Neural cell (in vitro differentiated cells): Measurements from ENCODE around the gene BGN. TPM values are rescaled to one million over a fixed set of nuclear protein-coding genes. Genes with fewer than 3 reads are reported as not detected.

Experiments
- H2AFZ ChIP-seq: fragments of 200-600, 300-800 bp; sonication (generic), shearing (Covaris generic); 2 replicates; pipeline ENCODE4 v1.6.0; 2014; ENCODE audit warnings: low read depth, mild to moderate bottlenecking, antibody characterized with exemption, low read length, moderate library complexity
- H3F3A ChIP-seq: fragments of 200-600 bp; shearing (Covaris generic); 2 replicates; pipeline ENCODE4 v1.6.1; 2016; ENCODE audit warnings: mild to moderate bottlenecking, moderate library complexity, mixed read lengths, antibody characterized with exemption, low read length; ENCODE audit not compliant: insufficient read depth, poor library complexity, severe bottlenecking
- H3K27ac ChIP-seq: fragments of 200-600, 300-800 bp; sonication (generic), shearing (Covaris generic); 2 replicates; pipeline ENCODE4 v1.5.1; 2014; ENCODE audit warnings: mild to moderate bottlenecking, low read length, moderate library complexity
- H3K27me3 ChIP-seq: fragments of 300-800, 200-600 bp; sonication (generic), shearing (Covaris generic); 2 replicates; pipeline ENCODE4 v1.6.0; 2014; ENCODE audit warnings: mild to moderate bottlenecking, low read depth, low read length, moderate library complexity; ENCODE audit not compliant: insufficient read depth
- H3K36me3 ChIP-seq: fragments of 300-800, 200-600 bp; sonication (generic), shearing (Covaris generic); 2 replicates; pipeline ENCODE4 v1.5.1; 2014; ENCODE audit warnings: mild to moderate bottlenecking, antibody characterized with exemption, low read length, moderate library complexity; ENCODE audit not compliant: insufficient read depth
- H3K4me2 ChIP-seq: fragments of 300-800, 200-600 bp; sonication (generic), shearing (Covaris generic); 2 replicates; pipeline ENCODE4 v1.6.0; 2014; ENCODE audit warnings: mild to moderate bottlenecking, low read length
- H3K4me3 ChIP-seq: fragments of 300-800, 200-600 bp; sonication (generic), shearing (Covaris generic); 2 replicates; pipeline ENCODE4 v1.5.1; 2014; ENCODE audit warnings: mild to moderate bottlenecking, low read length, moderate library complexity
- H3K79me2 ChIP-seq: fragments of 200-600 bp; shearing (Covaris generic); replicated peaks from 2 replicates; pipeline ENCODE4 v1.6.0; 2014; ENCODE audit warnings: mild to moderate bottlenecking, low read length, moderate library complexity; ENCODE audit not compliant: insufficient read depth
- H3K9ac ChIP-seq: fragments of 300-800, 200-600 bp; sonication (generic), shearing (Covaris generic); 2 replicates; pipeline ENCODE4 v1.6.1; 2016; ENCODE audit warnings: mild to moderate bottlenecking, low read length, mixed read lengths
- H3K9me2 ChIP-seq: fragments of 200-600 bp; shearing (Covaris generic); 2 replicates; pipeline ENCODE4 v1.6.1; 2016; ENCODE audit warnings: mild to moderate bottlenecking, low read length, mixed read lengths; ENCODE audit not compliant: insufficient read depth
- H3K9me3 ChIP-seq: fragments of 200-600, 300-800 bp; sonication (generic), shearing (Covaris generic); 2 replicates; pipeline ENCODE4 v1.6.1; 2016; ENCODE audit warnings: mild to moderate bottlenecking, mixed run types, low read length, moderate library complexity, mixed read lengths
- H4K20me1 ChIP-seq: fragments of 200-600 bp; shearing (Covaris generic); 2 replicates; pipeline ENCODE4 v1.6.1; 2016; ENCODE audit warnings: mild to moderate bottlenecking, mixed run types; ENCODE audit not compliant: insufficient read depth
- CTCF ChIP-seq: fragments of 450-650 bp; IDR thresholded peaks from 2 replicates; pipeline ENCODE4 v1.5.1; 2014; ENCODE audit warnings: antibody characterized with exemption, mild to moderate bottlenecking, moderate library complexity; ENCODE audit not compliant: poor library complexity, severe bottlenecking
- EP300 ChIP-seq: fragments of 450-650 bp; conservative IDR thresholded peaks from 2 replicates; pipeline ENCODE4 v1.6.1; 2014; ENCODE audit warnings: antibody characterized with exemption, mild to moderate bottlenecking, moderate library complexity; ENCODE audit not compliant: poor library complexity, severe bottlenecking
- EZH2 ChIP-seq: fragments of 200-600, 300-800 bp; shearing (Covaris generic), sonication (generic); IDR thresholded peaks from 2 replicates; pipeline ENCODE4 v1.6.1; 2014; ENCODE audit warnings: antibody characterized with exemption, low read length, borderline replicate concordance, mild to moderate bottlenecking; ENCODE audit not compliant: insufficient read depth, poor library complexity, severe bottlenecking
- MXI1 ChIP-seq: fragments of 450-650 bp; conservative IDR thresholded peaks from 2 replicates; pipeline ENCODE4 v1.6.1; 2014; ENCODE audit warnings: antibody characterized with exemption, mild to moderate bottlenecking; ENCODE audit not compliant: poor library complexity, severe bottlenecking
- POLR2AphosphoS5 ChIP-seq: IDR thresholded peaks from 2 replicates; pipeline ENCODE4 v1.6.1; 2012
- RAD21 ChIP-seq: fragments of 450-650 bp; conservative IDR thresholded peaks from 2 replicates; pipeline ENCODE4 v1.6.1; 2014; ENCODE audit warnings: antibody characterized with exemption, mild to moderate bottlenecking, moderate library complexity
- REST ChIP-seq: IDR thresholded peaks from 2 replicates; pipeline ENCODE4 v1.6.1; 2012; ENCODE audit warnings: borderline replicate concordance
- SMC3 ChIP-seq: fragments of 450-650 bp; conservative IDR thresholded peaks from 2 replicates; pipeline ENCODE4 v1.6.1; 2014; ENCODE audit warnings: antibody characterized with exemption, mild to moderate bottlenecking, moderate library complexity; ENCODE audit not compliant: poor library complexity
- TAF1 ChIP-seq: IDR thresholded peaks from 2 replicates; pipeline ENCODE4 v1.6.1; 2012; ENCODE audit warnings: low read depth
- polyA plus RNA-seq: library from polyadenylated mRNA; depleted of rRNA; stranded (reverse); fragments of >200 nt; gene quantifications from 2 replicates; pipeline ENCODE4 v1.2.3, GENCODE V29; 2014

The BGN gene
- polyA plus RNA-seq, 1 donor from 2014 or later: not detected

GRCh38 chrX:153486171-153486570, 8.6 kb upstream of the BGN start:
- no peaks in the 10 kb centered on the region for H3K9me3 ChIP-seq
- H3K9ac ChIP-seq: no peak overlapping the region
- H3K36me3 ChIP-seq: no peaks in the 10 kb centered on the region
- H3K79me2 ChIP-seq: no peaks in the 10 kb centered on the region
- no peak overlapping the region for H3K27ac ChIP-seq
- H3K27me3 ChIP-seq: no peaks in the 10 kb centered on the region
- no peaks in the 10 kb centered on the region for H3F3A ChIP-seq
- TF ChIP-seq REST: no peak
- TF ChIP-seq CTCF: no peak
- TF ChIP-seq RAD21: no peak
- TF ChIP-seq EP300: no peak
- TF ChIP-seq SMC3: no peak
- TF ChIP-seq POLR2AphosphoS5: no peak
- TF ChIP-seq EZH2: no peak
- TF ChIP-seq MXI1: no peak
- no peak for TF ChIP-seq TAF1
- no peak overlapping the region for H3K4me2 ChIP-seq
- H4K20me1 ChIP-seq: no peaks in the 10 kb centered on the region
- no peak overlapping the region for H2AFZ ChIP-seq
- no peak overlapping the region for H3K4me3 ChIP-seq
- H3K9me2 ChIP-seq: no peaks in the 10 kb centered on the region

GRCh38 chrX:153487590-153488071, 7.1 kb upstream of the BGN start:
- H3K27ac ChIP-seq: no peak overlapping the region
- TF ChIP-seq EZH2 (no peak), EP300 (no peak), CTCF (no peak), TAF1 (no peak), MXI1 (no peak), POLR2AphosphoS5 (no peak), SMC3 (no peak), RAD21 (no peak), REST (no peak)
- no peak overlapping the region for H3K4me2 ChIP-seq
- H3K79me2 ChIP-seq: no peaks in the 10 kb centered on the region
- H3K9ac ChIP-seq: no peak overlapping the region
- H2AFZ ChIP-seq: no peak overlapping the region
- H3F3A ChIP-seq: no peaks in the 10 kb centered on the region
- H3K9me3 ChIP-seq: no peaks in the 10 kb centered on the region
- H3K27me3 ChIP-seq: no peaks in the 10 kb centered on the region
- H3K36me3 ChIP-seq: no peaks in the 10 kb centered on the region
- no peaks in the 10 kb centered on the region for H3K9me2 ChIP-seq
- H3K4me3 ChIP-seq: no peak overlapping the region
- no peaks in the 10 kb centered on the region for H4K20me1 ChIP-seq
